ENCODE measurements around the gene CSTB.

DNA sequence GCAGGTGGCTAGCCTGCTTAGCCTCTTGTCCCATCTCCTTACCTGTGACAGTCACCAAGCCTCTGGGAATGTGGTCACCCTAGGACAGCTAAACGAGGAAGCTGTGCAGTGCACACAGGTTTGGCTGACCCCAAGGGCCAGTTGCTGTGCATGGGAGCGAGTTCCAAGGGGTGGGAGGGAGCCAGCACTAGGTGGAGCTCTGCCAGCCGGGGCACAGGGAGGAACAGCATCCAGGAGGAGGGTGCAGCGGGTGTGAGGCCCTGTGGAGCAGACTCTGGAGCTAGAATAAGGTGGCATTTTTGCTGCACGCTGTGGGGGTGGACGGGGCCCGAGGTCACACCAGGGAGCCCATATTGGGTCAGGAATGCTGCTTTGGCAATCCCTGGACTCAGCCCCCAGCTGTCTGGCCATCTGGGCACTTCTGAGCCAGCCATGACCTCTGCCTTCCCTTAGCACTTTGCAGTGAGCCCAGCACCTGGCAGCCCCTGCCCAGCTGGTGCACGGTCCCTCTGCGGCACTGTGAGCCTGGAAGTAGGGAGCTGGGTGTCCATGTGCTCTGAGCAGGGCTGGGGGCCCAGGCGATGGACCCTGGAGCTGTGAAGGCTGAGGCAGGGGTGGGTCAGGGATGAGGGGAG, 48.5 kb downstream of the CSTB start:
- TF ChIP-seq EZH2phosphoT487 (IDR thresholded peaks at IDR 0.05; ENCODE audit: low read length): no peak
- no peak for TF ChIP-seq EZH2 (optimal IDR thresholded peaks at IDR 0.05; ENCODE audit: low read depth, low read length)

Measured in MM.1S (cell line).